OCI-LY1 (cell line): ENCODE data around the gene ITGAX.

Experiments
- H2AFZ ChIP-seq: fragments of 200-600 bp; sonication (generic), shearing (Covaris generic); 2 replicates; pipeline ENCODE4 v1.6.0; 2014; ENCODE audit warnings: antibody characterized with exemption, mild to moderate bottlenecking, low read length
- H3F3A ChIP-seq: fragments of 200-600 bp; sonication (generic), shearing (Covaris generic); 2 replicates; pipeline ENCODE4 v1.6.0; 2014; ENCODE audit warnings: mild to moderate bottlenecking, antibody characterized with exemption, low read length, moderate library complexity; ENCODE audit not compliant: insufficient read depth
- H3K27ac ChIP-seq: fragments of 200-600 bp; sonication (generic); 2 replicates; pipeline ENCODE4 v1.5.1; 2014; ENCODE audit warnings: low read length, mixed run types, mild to moderate bottlenecking, low read depth; ENCODE audit not compliant: poor library complexity, severe bottlenecking
- H3K27me3 ChIP-seq: fragments of 200-600 bp; sonication (generic); 2 replicates; pipeline ENCODE4 v1.6.0; 2014; ENCODE audit warnings: antibody characterized with exemption, mild to moderate bottlenecking, low read length, moderate library complexity; ENCODE audit not compliant: insufficient read depth
- H3K36me3 ChIP-seq: fragments of 200-600 bp; sonication (generic); 2 replicates; pipeline ENCODE4 v1.6.1; 2014; ENCODE audit warnings: mild to moderate bottlenecking, antibody characterized with exemption, low read length, moderate library complexity, mixed read lengths; ENCODE audit not compliant: insufficient read depth
- H3K4me1 ChIP-seq: fragments of 200-600 bp; sonication (generic); 2 replicates; pipeline ENCODE4 v1.5.1; 2014; ENCODE audit warnings: mild to moderate bottlenecking, low read length, moderate library complexity; ENCODE audit not compliant: insufficient read depth, severe bottlenecking
- H3K4me2 ChIP-seq: fragments of 200-600 bp; sonication (generic), shearing (Covaris generic); 2 replicates; pipeline ENCODE4 v1.6.1; 2014; ENCODE audit warnings: low read length
- H3K4me3 ChIP-seq: fragments of 200-600 bp; sonication (generic); 2 replicates; pipeline ENCODE4 v1.5.1; 2014; ENCODE audit warnings: low read length, low read depth, mild to moderate bottlenecking, mixed read lengths; ENCODE audit not compliant: poor library complexity, severe bottlenecking
- H3K79me2 ChIP-seq: fragments of 200-600 bp; shearing (Covaris generic); 2 replicates; pipeline ENCODE4 v1.6.1; 2016; ENCODE audit warnings: mixed run types, low read length, mixed read lengths; ENCODE audit not compliant: insufficient read depth
- H3K9ac ChIP-seq: fragments of 200-600 bp; sonication (generic), shearing (Covaris generic); 2 replicates; pipeline ENCODE4 v1.6.1; 2014; ENCODE audit warnings: mild to moderate bottlenecking, low read length, mixed read lengths
- H3K9me2 ChIP-seq: fragments of 200-600 bp; sonication (generic), shearing (Covaris generic); 2 replicates; pipeline ENCODE4 v1.6.1; 2014; ENCODE audit warnings: low read depth, mild to moderate bottlenecking, low read length, mixed read lengths
- H3K9me3 ChIP-seq: fragments of 200-600 bp; shearing (Covaris generic); 2 replicates; pipeline ENCODE4 v1.6.1; 2014; ENCODE audit warnings: low read length, mixed read lengths
- H4K20me1 ChIP-seq: fragments of 200-600 bp; sonication (generic), shearing (Covaris generic); 2 replicates; pipeline ENCODE4 v1.6.0; 2016; ENCODE audit warnings: mild to moderate bottlenecking, low read length; ENCODE audit not compliant: insufficient read depth
- CTCF ChIP-seq: fragments of 200-600 bp; sonication (generic), shearing (Covaris generic); IDR thresholded peaks from 2 replicates; pipeline ENCODE4 v1.5.1; 2017; ENCODE audit warnings: mild to moderate bottlenecking, antibody characterized with exemption, low read length, moderate library complexity, mixed read lengths
- EZH2 ChIP-seq: fragments of 200-600 bp; sonication (generic), shearing (Covaris generic); IDR thresholded peaks from 2 replicates; pipeline ENCODE4 v1.8.0; 2017; ENCODE audit warnings: borderline replicate concordance, mixed run types, mild to moderate bottlenecking, antibody characterized with exemption, low read length, moderate library complexity, mixed read lengths

ITGAX gene

DNA sequence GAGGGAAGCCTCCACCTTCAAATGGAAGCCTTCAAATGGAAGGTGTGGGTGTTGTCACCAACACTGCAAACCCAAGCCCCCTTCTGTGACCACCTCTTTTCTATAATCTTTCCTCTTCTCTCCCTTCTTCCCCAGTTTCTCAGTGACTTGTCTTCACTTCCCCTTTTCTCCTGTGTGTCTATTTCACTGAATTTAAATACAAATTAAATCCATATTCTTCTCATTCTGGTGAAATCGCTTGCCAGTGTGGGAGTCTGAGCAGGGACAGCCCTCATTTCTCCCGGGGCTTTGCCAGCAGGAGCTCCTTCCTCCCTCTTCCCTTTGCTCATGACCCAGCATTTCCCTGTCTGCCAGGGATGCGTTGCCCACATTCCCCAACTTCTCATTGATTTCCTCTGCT, 6.4 kb upstream of the ITGAX start:
- Histone ChIP-seq H3K9me3 (no peaks in the 10 kb centered on the region), H3K9ac (no peak overlapping the region), H3K79me2 (no peaks in the 10 kb centered on the region), H3K36me3 (no peaks in the 10 kb centered on the region), H2AFZ (no peak overlapping the region), H3K4me3 (no peak overlapping the region), H3K27ac (no peak overlapping the region), H3K4me2 (no peak overlapping the region), H3K4me1 (no peaks in the 10 kb centered on the region), H3F3A (no peaks in the 10 kb centered on the region), H4K20me1 (no peaks in the 10 kb centered on the region), H3K9me2 (no peaks in the 10 kb centered on the region), H3K27me3 (0 out of 2 replicates have a peak, but pooled peaks cover 7% of the 10 kb centered on the region)
- TF ChIP-seq CTCF, result no peak
- no peak for TF ChIP-seq EZH2

DNA sequence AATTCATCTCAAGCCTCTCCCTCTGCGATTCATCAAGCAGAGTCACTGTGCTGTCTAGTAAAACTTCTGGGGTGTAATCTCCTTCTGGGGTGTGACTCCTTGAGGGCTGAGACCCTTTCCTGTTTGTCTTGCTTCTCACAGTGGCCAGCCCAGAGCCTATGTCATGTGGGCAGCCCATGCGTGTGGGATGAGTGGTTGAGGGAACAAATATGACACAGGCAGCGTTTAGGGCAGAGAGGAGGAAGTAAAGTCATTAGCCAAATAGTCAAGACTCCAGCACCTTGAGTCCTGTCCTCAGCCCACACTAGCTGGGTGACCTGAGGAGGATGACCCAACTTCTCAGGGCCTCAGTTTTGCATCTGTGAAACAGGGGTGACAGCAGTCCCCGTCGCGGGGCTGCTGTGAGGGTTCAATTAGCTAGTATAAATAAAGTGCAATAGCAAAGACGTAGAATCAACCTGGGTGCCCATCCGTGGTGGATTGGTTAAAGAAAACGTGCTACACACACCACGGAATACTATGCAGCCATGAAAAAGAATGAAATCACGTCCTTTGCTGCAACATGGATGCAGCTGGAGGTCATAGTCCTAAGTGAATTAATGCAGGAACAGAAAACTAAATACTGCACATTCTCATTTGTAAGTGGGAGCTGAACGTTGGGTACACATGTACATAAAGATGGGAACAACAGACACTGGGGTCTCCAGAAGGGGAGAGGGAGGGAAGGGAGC, 4.5 kb upstream of the ITGAX start:
- Histone ChIP-seq H3F3A (no peaks in the 10 kb centered on the region), H3K9me2 (no peaks in the 10 kb centered on the region), H3K9me3 (no peaks in the 10 kb centered on the region), H3K4me3 (no peak overlapping the region), H3K27me3 (0 out of 2 replicates have a peak, but pooled peaks cover 7% of the 10 kb centered on the region), H3K4me1 (no peaks in the 10 kb centered on the region), H3K79me2 (no peaks in the 10 kb centered on the region), H3K36me3 (no peaks in the 10 kb centered on the region), H4K20me1 (no peaks in the 10 kb centered on the region), H3K27ac (no peak overlapping the region), H2AFZ (no peak overlapping the region), H3K9ac (no peak overlapping the region), H3K4me2 (no peak overlapping the region)
- no peak for TF ChIP-seq EZH2
- TF ChIP-seq CTCF, result no peak

- H3F3A ChIP-seq, result no peaks in the 10 kb centered on the region
- no peaks in the 10 kb centered on the region for H3K79me2 ChIP-seq
- no peak overlapping the region for H3K9ac ChIP-seq
- TF ChIP-seq CTCF (no peak), EZH2 (no peak)
- H3K4me3 ChIP-seq, result no peak overlapping the region
- H3K4me1 ChIP-seq, result no peaks in the 10 kb centered on the region
- no peaks in the 10 kb centered on the region for H4K20me1 ChIP-seq
- 0 out of 2 replicates have a peak, but pooled peaks cover 7% of the 10 kb centered on the region for H3K27me3 ChIP-seq
- H3K9me2 ChIP-seq, result no peaks in the 10 kb centered on the region
- H3K36me3 ChIP-seq, result no peaks in the 10 kb centered on the region
- H3K9me3 ChIP-seq, result no peaks in the 10 kb centered on the region
- no peak overlapping the region for H3K27ac ChIP-seq
- H2AFZ ChIP-seq, result no peak overlapping the region
- no peak overlapping the region for H3K4me2 ChIP-seq
Measured at GRCh38 chr16:31351246-31351941, 3.6 kb upstream of the ITGAX start.
